Stimulated activated naive CD4-positive, alpha-beta T cell (primary cell): ENCODE results near the gene CHI3L1.

Experiments used
- DNase-seq, 6 experiments: peaks; one replicate each; lab custom pipeline; 2025; lab: John Stamatoyannopoulos, UW

CHI3L1 gene

GRCh38 chr1:203133970-203134725 is 52.4 kb downstream of the CHI3L1 start:
- DNase-seq = no peak

GRCh38 chr1:203131548-203132200 is 54.8 kb downstream of the CHI3L1 start:
- DNase-seq = no peak

DNA sequence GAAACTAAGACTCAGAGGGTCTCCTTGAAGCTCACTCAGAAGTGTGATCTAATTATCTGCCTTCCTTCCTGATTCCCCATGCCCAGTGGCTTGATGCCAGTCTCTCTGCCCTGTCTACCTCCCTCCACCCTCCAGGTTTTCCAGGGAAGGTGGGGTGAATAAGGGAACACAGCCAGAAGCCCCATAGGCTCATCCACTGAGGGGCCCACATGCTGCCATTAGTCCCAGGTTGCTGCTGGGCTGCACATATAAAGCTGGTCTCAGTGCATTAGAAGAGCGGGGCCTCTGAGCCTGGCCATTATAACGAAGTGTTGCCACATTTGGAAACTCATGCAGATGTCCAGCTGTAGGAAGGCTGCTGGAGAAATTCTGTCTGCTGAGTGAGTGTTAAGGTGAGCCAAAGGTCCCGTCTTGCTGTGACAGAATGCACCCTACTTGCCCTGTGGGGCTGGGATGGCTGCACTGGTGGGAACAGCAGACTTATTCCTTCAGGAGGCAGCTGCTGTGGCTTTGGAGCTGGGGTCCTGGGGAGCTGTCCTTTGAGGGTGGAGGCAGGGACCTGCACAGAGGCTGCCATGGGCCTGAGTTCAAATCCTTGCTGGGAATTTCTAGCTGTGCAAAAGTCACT is 56.0 kb downstream of the CHI3L1 start:
- no peak for DNase-seq

GRCh38 chr1:203129501-203130231 is 56.8 kb downstream of the CHI3L1 start:
- no peak for DNase-seq
